HEK293 (cell line): ENCODE data around the gene COL5A1.
A peak's percentile ranks its signal among the peaks of the same experiment; 100 is the strongest.

ENCODE experiments used
- ATF2 ChIP-seq: fragments of 450-650 bp; formaldehyde crosslinking; IDR thresholded peaks from 2 replicates; pipeline ENCODE4 v1.5.1; 2016; ENCODE audit warnings: missing biosample characterization, missing genetic modification characterization, low read depth
- GLIS1 ChIP-seq: fragments of 450-650 bp; formaldehyde crosslinking; IDR thresholded peaks from 2 replicates; pipeline ENCODE4 v1.5.1; 2016; ENCODE audit warnings: missing biosample characterization, missing genetic modification characterization
- GLIS2 ChIP-seq: fragments of 450-650 bp; formaldehyde crosslinking; IDR thresholded peaks from 2 replicates; pipeline ENCODE4 v1.5.1; 2016; ENCODE audit warnings: missing biosample characterization, missing genetic modification characterization
- HIC1 ChIP-seq: fragments of 450-650 bp; formaldehyde crosslinking; IDR thresholded peaks from 2 replicates; pipeline ENCODE4 v1.5.1; 2016; ENCODE audit warnings: missing biosample characterization, missing genetic modification characterization
- HOXA7 ChIP-seq: sonication (generic); formaldehyde crosslinking; IDR thresholded peaks from 2 replicates; pipeline ENCODE4 v1.8.1; 2022; ENCODE audit warnings: missing genetic modification reagents, borderline replicate concordance
- SP3 ChIP-seq: fragments of 450-650 bp; formaldehyde crosslinking; IDR thresholded peaks from 2 replicates; pipeline ENCODE4 v1.5.1; 2016; ENCODE audit warnings: missing biosample characterization, missing genetic modification characterization
- TSHZ1 ChIP-seq: fragments of 450-650 bp; formaldehyde crosslinking; IDR thresholded peaks from 2 replicates; pipeline ENCODE4 v1.5.1; 2016; ENCODE audit warnings: missing biosample characterization, missing genetic modification characterization, borderline replicate concordance
- ZBTB17 ChIP-seq: fragments of 450-650 bp; formaldehyde crosslinking; IDR thresholded peaks from 2 replicates; pipeline ENCODE4 v1.5.1; 2016; ENCODE audit warnings: missing biosample characterization, missing genetic modification characterization
- ZBTB20 ChIP-seq: fragments of 450-650 bp; formaldehyde crosslinking; IDR thresholded peaks from 2 replicates; pipeline ENCODE4 v1.5.1; 2016; ENCODE audit warnings: missing biosample characterization, missing genetic modification characterization
- ZBTB7A ChIP-seq: fragments of 450-650 bp; formaldehyde crosslinking; IDR thresholded peaks from 2 replicates; pipeline ENCODE4 v1.5.1; 2016; ENCODE audit warnings: low read depth, missing biosample characterization, missing genetic modification characterization
- ZNF132 ChIP-seq: fragments of 450-650 bp; formaldehyde crosslinking; IDR thresholded peaks from 2 replicates; pipeline ENCODE4 v1.5.1; 2017; ENCODE audit warnings: missing biosample characterization, missing genetic modification characterization, borderline replicate concordance
- ZNF2 ChIP-seq: fragments of 450-650 bp; formaldehyde crosslinking; IDR thresholded peaks from 2 replicates; pipeline ENCODE4 v1.5.1; 2016; ENCODE audit warnings: missing biosample characterization, missing genetic modification characterization
- ZNF211 ChIP-seq: fragments of 450-650 bp; formaldehyde crosslinking; IDR thresholded peaks from 2 replicates; pipeline ENCODE4 v1.5.1; 2016; ENCODE audit warnings: low read depth, missing biosample characterization, missing genetic modification characterization
- ZNF214 ChIP-seq: fragments of 450-650 bp; formaldehyde crosslinking; IDR thresholded peaks from 2 replicates; pipeline ENCODE4 v1.5.1; 2017; ENCODE audit warnings: missing biosample characterization, mild to moderate bottlenecking, missing genetic modification characterization, borderline replicate concordance
- ZNF221 ChIP-seq: fragments of 450-650 bp; formaldehyde crosslinking; IDR thresholded peaks from 2 replicates; pipeline ENCODE4 v1.5.1; 2017; ENCODE audit warnings: missing biosample characterization, missing genetic modification characterization, borderline replicate concordance
- ZNF239 ChIP-seq: fragments of 450-650 bp; formaldehyde crosslinking; IDR thresholded peaks from 2 replicates; pipeline ENCODE4 v1.5.1; 2016; ENCODE audit warnings: missing biosample characterization, missing genetic modification characterization
- ZNF302 ChIP-seq: fragments of 450-650 bp; formaldehyde crosslinking; IDR thresholded peaks from 2 replicates; pipeline ENCODE4 v1.5.1; 2016; ENCODE audit warnings: missing biosample characterization, missing genetic modification characterization, low read depth
- ZNF366 ChIP-seq: fragments of 450-650 bp; formaldehyde crosslinking; conservative IDR thresholded peaks from 2 replicates; pipeline ENCODE4 v1.5.1; 2016; ENCODE audit warnings: missing biosample characterization, missing genetic modification characterization
- ZNF488 ChIP-seq: fragments of 450-650 bp; formaldehyde crosslinking; IDR thresholded peaks from 2 replicates; pipeline ENCODE4 v1.5.1; 2016; ENCODE audit warnings: missing biosample characterization, missing genetic modification characterization
- ZNF510 ChIP-seq: fragments of 450-650 bp; formaldehyde crosslinking; IDR thresholded peaks from 2 replicates; pipeline ENCODE4 v1.5.1; 2018; ENCODE audit warnings: mild to moderate bottlenecking, missing genetic modification characterization, missing biosample characterization; ENCODE audit not compliant: insufficient replicate concordance
- ZNF513 ChIP-seq: fragments of 450-650 bp; IDR thresholded peaks from 2 replicates; pipeline ENCODE4 v1.5.1; 2018; ENCODE audit warnings: missing biosample characterization, missing genetic modification characterization
- ZNF521 ChIP-seq: fragments of 450-650 bp; formaldehyde crosslinking; IDR thresholded peaks from 2 replicates; pipeline ENCODE4 v1.5.1; 2017; ENCODE audit warnings: missing biosample characterization, mild to moderate bottlenecking, missing genetic modification characterization
- ZNF560 ChIP-seq: fragments of 450-650 bp; formaldehyde crosslinking; IDR thresholded peaks from 2 replicates; pipeline ENCODE4 v1.5.1; 2017; ENCODE audit warnings: missing biosample characterization, missing genetic modification characterization, borderline replicate concordance
- ZNF571 ChIP-seq: fragments of 450-650 bp; formaldehyde crosslinking; IDR thresholded peaks from 2 replicates; pipeline ENCODE4 v1.5.0; 2017; ENCODE audit warnings: missing biosample characterization, missing genetic modification characterization
- ZNF600 ChIP-seq: fragments of 450-650 bp; formaldehyde crosslinking; IDR thresholded peaks from 2 replicates; pipeline ENCODE4 v1.5.1; 2016; ENCODE audit warnings: missing biosample characterization, missing genetic modification characterization
- ZNF768 ChIP-seq: fragments of 450-650 bp; formaldehyde crosslinking; IDR thresholded peaks from 2 replicates; pipeline ENCODE4 v1.5.1; 2018; ENCODE audit warnings: missing biosample characterization, mild to moderate bottlenecking, missing genetic modification characterization
- ZNF776 ChIP-seq: fragments of 450-650 bp; formaldehyde crosslinking; IDR thresholded peaks from 2 replicates; pipeline ENCODE4 v1.5.0; 2017; ENCODE audit warnings: missing biosample characterization, missing genetic modification characterization, borderline replicate concordance
- ZNF792 ChIP-seq: fragments of 450-650 bp; formaldehyde crosslinking; IDR thresholded peaks from 2 replicates; pipeline ENCODE4 v1.5.1; 2016; ENCODE audit warnings: missing biosample characterization, missing genetic modification characterization
- ZNF830 ChIP-seq: fragments of 450-650 bp; IDR thresholded peaks from 2 replicates; pipeline ENCODE4 v1.5.0; 2018; ENCODE audit warnings: missing biosample characterization, missing genetic modification characterization, low read depth, mild to moderate bottlenecking, moderate library complexity
- ZSCAN30 ChIP-seq: fragments of 450-650 bp; IDR thresholded peaks from 2 replicates; pipeline ENCODE4 v1.5.1; 2018; ENCODE audit warnings: missing biosample characterization, mild to moderate bottlenecking, missing genetic modification characterization, moderate library complexity
- TF ChIP-seq, protein P1 (sequence below): fragments of 450-650 bp; formaldehyde crosslinking; IDR thresholded peaks from 2 replicates; pipeline ENCODE4 v1.5.1; 2016; ENCODE audit warnings: missing biosample characterization, missing genetic modification characterization

Gene COL5A1

DNA sequence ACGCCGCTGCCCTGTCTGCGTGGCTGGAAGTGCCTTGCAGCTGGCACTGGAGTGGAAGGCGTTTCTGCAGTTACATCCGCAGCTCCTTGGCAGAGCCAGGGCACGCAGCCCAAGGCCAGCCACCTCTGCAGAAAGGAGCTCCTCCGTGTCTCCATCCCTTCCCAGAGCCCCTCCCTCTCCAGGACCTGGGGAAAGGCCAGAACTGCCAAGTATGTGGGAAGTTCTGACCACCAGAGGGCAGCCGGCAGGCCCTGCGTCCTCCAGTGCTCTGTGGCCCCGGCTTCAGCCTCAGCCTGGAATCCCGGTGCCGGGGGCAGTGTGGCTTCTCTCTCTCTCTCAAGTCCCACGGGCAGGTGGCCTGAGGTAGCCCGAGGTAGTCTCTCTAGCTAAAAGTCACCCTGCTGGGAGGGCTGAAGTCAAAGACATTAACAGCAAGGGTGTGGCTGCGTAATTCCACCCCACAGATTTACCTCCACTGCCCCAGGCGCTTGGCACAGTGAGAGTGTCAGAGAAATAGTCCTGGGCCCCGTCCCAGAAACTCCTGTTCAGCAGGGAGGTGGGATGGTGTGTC, 137.3 kb downstream of the COL5A1 start (continued):
- TF ChIP-seq ZNF488 (tag by site-specific recombination) (no peak), ZNF792 (tag by site-specific recombination) (no peak), GLIS2 (tag by site-specific recombination) (no peak), SP3 (tag by site-specific recombination) (no peak), ZNF768 (tag by site-specific recombination) (no peak), ZNF571 (no peak), HOXA7 (CRISPR knock-in tag) (no peak), ZNF830 (tag by site-specific recombination) (no peak), ZNF600 (tag by site-specific recombination) (peak; percentile 71), ZNF513 (no peak), ZNF776 (tag by site-specific recombination) (no peak), ZNF239 (tag by site-specific recombination) (no peak), ZNF211 (tag by site-specific recombination) (no peak), ZBTB20 (tag by site-specific recombination) (no peak), TSHZ1 (no peak), ZNF302 (tag by site-specific recombination) (no peak), HIC1 (tag by site-specific recombination) (no peak), ZSCAN30 (tag by site-specific recombination) (peak; percentile 59; the same call in 1 of the 2 replicates), ZNF366 (no peak), ZNF510 (tag by site-specific recombination) (no peak), ATF2 (tag by site-specific recombination) (no peak), ZNF560 (tag by site-specific recombination) (no peak), ZBTB7A (tag by site-specific recombination) (no peak), ZNF221 (tag by site-specific recombination) (no peak), ZBTB17 (tag by site-specific recombination) (no peak), ZNF2 (no peak), GLIS1 (peak; percentile 50), ZNF132 (tag by site-specific recombination) (no peak), ZNF521 (tag by site-specific recombination) (no peak), ZNF214 (tag by site-specific recombination) (no peak)
- TF ChIP-seq, protein P1, sequence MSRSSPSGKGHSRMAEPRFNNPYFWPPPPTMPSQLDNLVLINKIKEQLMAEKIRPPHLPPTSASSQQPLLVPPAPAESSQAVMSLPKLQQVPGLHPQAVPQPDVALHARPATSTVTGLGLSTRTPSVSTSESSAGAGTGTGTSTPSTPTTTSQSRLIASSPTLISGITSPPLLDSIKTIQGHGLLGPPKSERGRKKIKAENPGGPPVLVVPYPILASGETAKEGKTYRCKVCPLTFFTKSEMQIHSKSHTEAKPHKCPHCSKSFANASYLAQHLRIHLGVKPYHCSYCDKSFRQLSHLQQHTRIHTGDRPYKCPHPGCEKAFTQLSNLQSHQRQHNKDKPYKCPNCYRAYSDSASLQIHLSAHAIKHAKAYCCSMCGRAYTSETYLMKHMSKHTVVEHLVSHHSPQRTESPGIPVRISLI (tag by site-specific recombination): no peak
